HG03378 (cell line): Measurements from ENCODE around the gene SS18L1.
"Not testable (repeated sequence)": the region's sequence is repeated elsewhere in the genome, so short reads cannot be mapped to it uniquely, and the experiment has no call there.

Experiments used
- ATAC-seq: cut with Tn5 transposase; IDR thresholded peaks from one replicate; pipeline ENCODE4 v1.9.1; 2021; ENCODE audit warnings: mild to moderate bottlenecking, moderate library complexity; ENCODE audit not compliant: unreplicated experiment

The SS18L1 gene

GRCh38 chr20:62136283-62137091, 7.1 kb upstream of the SS18L1 start:
- no peak for ATAC-seq

- no peak for ATAC-seq
Measured at GRCh38 chr20:62137092-62137384, 6.5 kb upstream of the SS18L1 start.

GRCh38 chr20:62137478-62138203, 5.9 kb upstream of the SS18L1 start:
- no peak for ATAC-seq

- no peak for ATAC-seq
Measured at GRCh38 chr20:62138204-62138543, 5.4 kb upstream of the SS18L1 start.

- ATAC-seq: no peak
Measured at GRCh38 chr20:62138912-62139311, 4.7 kb upstream of the SS18L1 start.

- ATAC-seq: no peak
Measured at GRCh38 chr20:62139636-62140035, 3.9 kb upstream of the SS18L1 start.

- ATAC-seq: no peak
Measured at GRCh38 chr20:62141043-62141396, 2.5 kb upstream of the SS18L1 start.

- no peak for ATAC-seq
Measured at GRCh38 chr20:62141397-62142251, 1.9 kb upstream of the SS18L1 start.

GRCh38 chr20:62142252-62143080, 1.1 kb upstream of the SS18L1 start:
- peak; percentile 12 for ATAC-seq

- ATAC-seq: no peak
Measured at GRCh38 chr20:62143957-62144825, 622 bp downstream of the SS18L1 start.

GRCh38 chr20:62145688-62146018, 2.1 kb downstream of the SS18L1 start:
- ATAC-seq: no peak

GRCh38 chr20:62146019-62146755, 2.6 kb downstream of the SS18L1 start:
- no peak for ATAC-seq

- ATAC-seq: no peak
Measured at GRCh38 chr20:62147125-62147524, 3.6 kb downstream of the SS18L1 start.

- no peak for ATAC-seq
Measured at GRCh38 chr20:62147528-62147927, 4.0 kb downstream of the SS18L1 start.

- not testable (repeated sequence) for ATAC-seq
Measured at GRCh38 chr20:62148383-62148782, 4.8 kb downstream of the SS18L1 start.

- no peak for ATAC-seq
Measured at GRCh38 chr20:62148908-62149314, 5.3 kb downstream of the SS18L1 start.

- ATAC-seq: no peak
Measured at GRCh38 chr20:62149532-62150309, 6.2 kb downstream of the SS18L1 start.

- ATAC-seq: no peak
Measured at GRCh38 chr20:62150310-62150575, 6.7 kb downstream of the SS18L1 start.

- ATAC-seq: no peak
Measured at GRCh38 chr20:62151225-62151624, 7.7 kb downstream of the SS18L1 start.
